ENCODE data around the gene PCDHGA3.
"Not testable (repeated sequence)": the region's sequence is repeated elsewhere in the genome, so short reads cannot be mapped to it uniquely, and the experiment has no call there.

PCDHGA3 gene

DNA sequence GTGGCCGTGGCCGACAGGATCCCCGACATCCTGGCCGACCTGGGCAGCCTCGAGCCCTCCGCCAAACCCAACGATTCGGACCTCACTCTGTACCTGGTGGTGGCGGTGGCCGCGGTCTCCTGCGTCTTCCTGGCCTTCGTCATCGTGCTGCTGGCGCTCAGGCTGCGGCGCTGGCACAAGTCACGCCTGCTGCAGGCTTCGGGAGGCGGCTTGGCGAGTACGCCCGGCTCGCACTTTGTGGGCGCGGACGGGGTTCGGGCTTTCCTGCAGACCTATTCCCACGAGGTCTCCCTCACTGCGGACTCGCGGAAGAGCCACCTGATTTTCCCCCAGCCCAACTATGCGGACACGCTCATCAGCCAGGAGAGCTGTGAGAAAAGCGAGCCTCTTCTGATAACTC lies 2.4 kb downstream of the PCDHGA3 start:
- H3K4me3 ChIP-seq (ENCODE audit: low read depth, low read length) = not testable (repeated sequence)

GRCh38 chr5:141349917-141350619 lies 6.4 kb downstream of the PCDHGA3 start, which contains the start of gene PCDHGB1:
Gene PCDHGB1, plus strand, starts transcription at chr5:141350099. Its CDS starts 162 bp downstream, at chr5:141350261.
- peak within 1 kb of the TSS; percentile 10 for H3K4me3 ChIP-seq (ENCODE audit: low read depth, low read length)

GRCh38 chr5:141351591-141351990 lies 8.0 kb downstream of the PCDHGA3 start:
- no peak overlapping the region for H3K4me3 ChIP-seq (ENCODE audit: low read depth, low read length)

- H3K4me3 ChIP-seq (ENCODE audit: low read depth, low read length) = no peak within 1 kb of the TSS
These were observed 11.4 kb downstream of the PCDHGA3 start, which contains the start of gene PCDHGA4 for GRCh38 chr5:141354900-141355469. Gene PCDHGA4, plus strand, starts transcription at chr5:141355021. Its CDS starts 87 bp downstream, at chr5:141355108.

GRCh38 chr5:141355641-141356040 lies 12.0 kb downstream of the PCDHGA3 start:
- H3K4me3 ChIP-seq (ENCODE audit: low read depth, low read length) = no peak overlapping the region

DNA sequence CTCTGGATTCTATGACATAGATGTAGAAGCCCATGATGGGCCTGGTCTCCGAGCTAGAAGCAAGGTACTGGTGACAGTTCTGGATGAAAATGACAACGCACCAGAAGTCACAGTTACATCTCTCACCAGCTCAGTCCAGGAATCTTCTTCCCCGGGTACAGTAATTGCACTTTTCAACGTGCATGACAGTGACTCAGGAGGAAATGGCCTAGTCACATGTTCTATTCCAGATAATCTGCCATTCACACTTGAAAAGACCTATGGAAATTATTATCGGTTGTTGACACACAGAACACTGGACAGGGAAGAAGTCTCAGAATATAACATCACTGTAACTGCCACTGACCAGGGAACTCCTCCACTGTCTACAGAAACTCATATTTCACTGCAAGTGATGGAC lies 12.5 kb downstream of the PCDHGA3 start:
- H3K4me3 ChIP-seq (ENCODE audit: low read depth, low read length) = no peak overlapping the region

DNA sequence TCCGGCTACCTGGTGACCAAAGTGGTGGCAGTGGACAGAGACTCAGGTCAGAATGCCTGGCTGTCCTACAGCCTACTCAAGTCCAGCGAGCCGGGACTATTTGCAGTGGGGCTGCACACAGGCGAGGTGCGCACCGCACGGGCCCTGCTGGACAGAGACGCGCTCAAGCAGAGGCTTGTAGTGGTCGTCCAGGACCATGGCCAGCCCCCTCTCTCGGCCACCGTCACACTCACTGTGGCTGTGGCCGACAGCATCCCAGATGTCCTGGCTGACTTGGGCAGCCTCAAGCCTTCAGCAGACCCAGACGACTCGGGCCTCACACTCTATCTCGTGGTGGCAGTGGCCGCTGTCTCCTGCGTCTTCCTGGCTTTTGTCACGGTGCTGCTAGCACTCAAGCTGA lies 13.3 kb downstream of the PCDHGA3 start:
- no peak overlapping the region for H3K4me3 ChIP-seq (ENCODE audit: low read depth, low read length)

DNA sequence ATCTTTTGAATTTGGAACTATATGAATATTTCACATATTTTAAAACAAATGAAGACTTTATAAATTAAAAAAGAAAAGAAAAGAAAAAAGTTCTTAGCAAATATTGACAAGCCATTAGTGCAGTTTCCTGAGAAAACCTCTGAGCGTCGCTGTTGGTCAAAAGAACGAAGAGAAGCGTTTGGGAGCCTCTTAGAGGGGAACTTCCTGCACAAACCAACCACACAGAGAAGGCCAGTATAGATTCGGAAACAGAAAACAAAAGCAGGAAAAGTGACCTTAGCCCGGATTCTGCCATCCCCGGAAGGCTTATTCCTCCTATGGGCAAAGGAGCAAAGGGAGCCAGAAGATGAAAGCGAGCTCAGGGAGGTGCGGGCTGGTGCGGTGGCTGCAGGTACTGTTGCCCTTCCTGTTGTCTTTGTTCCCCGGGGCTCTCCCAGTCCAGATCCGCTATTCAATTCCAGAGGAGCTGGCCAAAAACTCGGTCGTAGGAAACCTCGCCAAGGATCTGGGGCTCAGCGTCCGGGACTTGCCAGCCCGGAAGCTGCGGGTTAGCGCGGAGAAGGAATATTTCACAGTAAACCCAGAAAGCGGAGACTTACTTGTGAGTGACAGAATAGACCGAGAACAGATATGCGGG lies 16.3 kb downstream of the PCDHGA3 start, which contains the start of gene PCDHGB2:
TSS of gene PCDHGB2 (plus strand) at position 205 of the 637 bp plus-strand sequence. CDS start at position 347, 142 bp downstream.
- H3K4me3 ChIP-seq (ENCODE audit: low read depth, low read length) = no peak within 1 kb of the TSS

- H3K4me3 ChIP-seq (ENCODE audit: low read depth, low read length) = no peak overlapping the region
These were observed 17.1 kb downstream of the PCDHGA3 start for GRCh38 chr5:141360685-141361084.

GRCh38 chr5:141362719-141363118 lies 19.1 kb downstream of the PCDHGA3 start:
- no peak overlapping the region for H3K4me3 ChIP-seq (ENCODE audit: low read depth, low read length)

- no peak within 1 kb of the TSS for H3K4me3 ChIP-seq (ENCODE audit: low read depth, low read length)
These were observed 20.5 kb downstream of the PCDHGA3 start, which contains the start of gene PCDHGA5 for GRCh38 chr5:141363952-141364660. Gene PCDHGA5, plus strand, starts transcription at chr5:141364162. Its CDS starts 169 bp downstream, at chr5:141364331.

- H3K4me3 ChIP-seq (ENCODE audit: low read depth, low read length) = no peak overlapping the region
These were observed 22.6 kb downstream of the PCDHGA3 start for GRCh38 chr5:141366016-141366896.

DNA sequence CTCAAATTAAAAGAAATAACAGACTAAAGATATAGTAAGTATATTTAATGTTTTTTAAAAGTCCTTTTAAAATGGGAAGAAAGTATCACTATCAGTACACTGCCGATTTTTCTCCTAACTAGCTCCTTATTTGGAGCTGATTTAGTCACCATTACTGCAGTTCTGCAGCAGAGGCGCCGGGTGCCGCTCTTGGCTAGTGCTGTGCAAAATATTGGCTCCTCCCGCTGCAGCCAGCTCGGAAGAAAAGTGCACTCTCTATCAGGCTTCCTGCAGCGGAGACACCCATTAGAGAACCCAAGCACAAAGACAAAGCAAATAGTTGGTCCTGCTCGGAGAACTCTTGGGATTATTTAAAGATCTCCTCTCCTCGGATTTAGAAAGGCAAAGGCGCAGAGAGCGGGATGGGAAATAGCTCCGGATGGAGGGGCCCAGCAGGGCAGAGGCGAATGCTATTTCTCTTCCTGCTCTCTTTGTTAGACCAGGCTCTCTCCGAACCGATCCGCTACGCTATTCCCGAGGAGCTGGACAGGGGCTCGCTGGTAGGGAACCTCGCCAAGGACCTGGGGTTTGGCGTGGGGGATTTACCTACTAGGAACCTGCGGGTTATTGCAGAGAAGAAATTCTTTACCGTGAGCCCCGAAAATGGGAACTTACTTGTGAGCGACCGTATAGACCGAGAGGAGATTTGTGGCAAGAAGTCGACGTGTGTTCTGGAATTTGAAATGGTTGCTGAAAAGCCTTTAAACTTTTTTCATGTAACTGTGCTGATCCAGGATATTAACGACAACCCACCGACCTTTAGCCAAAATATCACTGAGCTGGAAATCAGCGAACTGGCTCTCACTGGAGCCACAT lies 26.6 kb downstream of the PCDHGA3 start, which contains the start of gene PCDHGB3:
TSS of gene PCDHGB3 (plus strand) at position 249 of the 855 bp plus-strand sequence. CDS start at position 402, 153 bp downstream.
- no peak within 1 kb of the TSS for H3K4me3 ChIP-seq (ENCODE audit: low read depth, low read length)

DNA sequence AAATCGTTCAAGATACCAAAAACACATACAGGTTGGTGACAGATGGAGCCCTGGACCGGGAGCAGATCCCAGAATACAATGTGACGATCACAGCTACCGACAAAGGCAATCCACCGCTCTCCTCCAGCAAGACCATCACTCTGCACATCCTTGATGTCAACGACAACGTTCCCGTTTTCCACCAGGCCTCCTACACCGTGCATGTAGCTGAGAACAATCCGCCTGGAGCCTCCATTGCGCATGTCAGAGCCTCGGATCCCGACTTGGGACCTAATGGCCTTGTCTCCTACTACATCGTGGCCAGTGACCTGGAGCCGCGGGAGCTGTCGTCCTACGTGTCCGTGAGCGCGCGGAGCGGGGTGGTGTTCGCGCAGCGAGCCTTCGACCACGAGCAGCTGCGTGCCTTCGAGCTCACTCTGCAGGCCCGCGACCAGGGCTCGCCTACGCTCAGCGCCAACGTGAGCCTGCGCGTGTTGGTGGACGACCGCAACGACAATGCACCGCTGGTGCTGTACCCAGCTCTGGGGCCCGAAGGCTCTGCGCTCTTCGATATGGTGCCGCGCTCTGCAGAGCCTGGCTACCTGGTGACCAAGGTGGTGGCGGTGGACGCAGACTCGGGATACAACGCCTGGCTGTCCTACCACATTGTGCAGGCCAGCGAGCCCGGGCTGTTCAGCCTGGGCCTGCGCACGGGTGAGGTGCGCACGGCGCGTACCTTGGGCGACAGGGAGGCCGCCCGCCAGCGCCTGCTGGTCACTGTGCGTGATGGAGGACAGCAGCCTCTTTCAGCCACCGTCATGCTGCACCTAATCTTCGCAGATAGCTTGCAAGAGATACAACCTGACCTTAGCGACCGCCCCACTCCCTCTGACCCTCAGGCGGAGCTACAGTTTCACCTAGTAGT lies 28.2 kb downstream of the PCDHGA3 start:
- no peak overlapping the region for H3K4me3 ChIP-seq (ENCODE audit: low read depth, low read length)

DNA sequence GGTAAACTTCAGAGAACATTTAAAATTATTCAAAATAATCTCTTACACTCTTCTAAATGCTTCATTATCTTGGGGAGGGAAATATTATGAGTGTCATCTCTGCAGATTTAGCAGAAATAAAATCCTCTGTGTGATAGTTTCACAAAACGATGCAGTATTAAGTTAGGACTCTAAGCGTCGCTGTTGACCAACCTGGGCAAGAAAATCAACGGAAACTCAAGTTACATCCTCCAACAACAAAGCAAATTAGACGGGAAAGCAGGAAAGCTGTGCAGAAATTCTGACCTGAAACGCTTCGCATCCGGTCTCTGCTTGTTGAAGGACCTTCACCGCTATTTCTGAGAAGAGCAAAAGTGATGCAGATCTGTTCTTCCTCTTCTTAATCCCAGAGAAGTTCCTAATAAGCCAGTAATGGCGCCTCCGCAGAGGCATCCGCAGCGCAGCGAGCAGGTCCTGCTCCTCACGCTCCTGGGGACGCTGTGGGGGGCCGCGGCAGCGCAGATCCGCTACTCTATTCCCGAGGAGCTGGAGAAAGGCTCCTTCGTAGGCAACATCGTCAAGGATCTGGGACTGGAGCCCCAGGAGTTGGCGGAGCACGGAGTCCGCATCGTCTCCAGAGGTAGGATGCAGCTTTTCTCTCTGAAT lies 30.2 kb downstream of the PCDHGA3 start, which contains the start of gene PCDHGA6:
TSS of gene PCDHGA6 (plus strand) at position 219 of the 645 bp plus-strand sequence. CDS start at position 412, 193 bp downstream.
- no peak within 1 kb of the TSS for H3K4me3 ChIP-seq (ENCODE audit: low read depth, low read length)

GRCh38 chr5:141374627-141375026 lies 31.0 kb downstream of the PCDHGA3 start:
- no peak overlapping the region for H3K4me3 ChIP-seq (ENCODE audit: low read depth, low read length)

DNA sequence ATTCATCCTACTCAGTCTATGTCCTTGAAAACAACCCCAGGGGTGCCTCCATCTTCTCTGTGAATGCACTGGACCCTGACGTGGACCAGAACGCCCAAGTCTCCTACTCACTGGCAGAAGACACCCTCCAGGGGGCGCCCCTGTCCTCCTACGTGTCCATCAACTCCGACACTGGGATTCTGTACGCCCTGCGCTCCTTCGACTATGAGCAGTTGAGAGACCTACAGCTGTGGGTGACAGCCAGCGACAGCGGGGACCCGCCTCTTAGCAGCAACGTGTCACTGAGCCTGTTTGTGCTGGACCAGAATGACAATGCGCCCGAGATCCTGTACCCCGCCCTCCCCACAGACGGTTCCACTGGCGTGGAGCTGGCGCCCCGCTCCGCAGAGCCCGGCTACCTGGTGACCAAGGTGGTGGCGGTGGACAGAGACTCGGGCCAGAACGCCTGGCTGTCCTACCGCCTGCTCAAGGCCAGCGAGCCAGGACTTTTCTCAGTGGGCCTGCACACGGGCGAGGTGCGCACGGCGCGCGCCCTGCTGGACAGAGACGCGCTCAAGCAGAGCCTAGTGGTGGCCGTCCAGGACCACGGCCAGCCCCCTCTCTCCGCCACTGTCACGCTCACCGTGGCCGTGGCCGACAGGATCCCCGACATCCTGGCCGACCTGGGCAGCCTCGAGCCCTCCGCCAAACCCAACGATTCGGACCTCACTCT lies 32.0 kb downstream of the PCDHGA3 start:
- not testable (repeated sequence) for H3K4me3 ChIP-seq (ENCODE audit: low read depth, low read length)
